GM19467 (cell line): Measurements from ENCODE around the gene POU2F1.

ENCODE experiments used
- ATAC-seq: cut with Tn5 transposase; IDR thresholded peaks from one replicate; pipeline ENCODE4 v1.9.1; 2021; ENCODE audit warnings: mild to moderate bottlenecking, moderate library complexity; ENCODE audit not compliant: unreplicated experiment

Gene POU2F1

DNA sequence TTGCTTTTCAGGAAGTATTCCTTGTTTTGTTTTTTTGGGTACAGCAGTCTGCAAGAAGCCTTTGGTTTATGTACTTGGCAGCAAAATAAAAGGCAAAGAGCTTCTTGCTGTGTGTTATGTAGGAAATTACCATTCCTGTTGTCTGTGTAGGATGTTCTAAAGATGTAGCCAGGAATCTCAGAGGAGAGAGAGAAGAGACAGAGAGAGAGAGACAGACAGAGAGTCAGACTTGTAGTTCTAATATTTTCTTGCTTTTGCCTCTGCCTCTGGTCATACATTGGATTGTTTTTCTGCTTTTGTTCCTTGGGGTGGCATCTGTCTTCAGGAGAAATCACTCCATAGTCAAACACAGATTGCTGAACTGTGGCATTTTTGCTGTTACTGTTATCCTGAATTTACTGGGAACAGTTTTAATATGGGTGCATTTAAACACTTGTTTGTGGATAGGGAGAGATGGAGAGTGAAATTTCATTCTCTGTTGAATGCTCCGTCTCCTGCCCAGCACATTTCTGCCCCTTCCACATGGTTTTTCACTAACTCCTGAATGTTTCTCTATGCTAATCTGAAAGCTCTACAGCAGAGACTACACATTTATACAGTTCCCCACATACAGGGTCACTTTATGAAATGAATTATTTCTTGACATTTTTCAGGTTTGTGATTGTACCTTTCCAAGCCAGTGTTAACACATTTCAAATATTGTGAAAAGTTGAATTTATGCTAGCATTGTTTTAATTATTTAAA is 49.8 kb downstream of the POU2F1 start:
- ATAC-seq, result no peak

DNA sequence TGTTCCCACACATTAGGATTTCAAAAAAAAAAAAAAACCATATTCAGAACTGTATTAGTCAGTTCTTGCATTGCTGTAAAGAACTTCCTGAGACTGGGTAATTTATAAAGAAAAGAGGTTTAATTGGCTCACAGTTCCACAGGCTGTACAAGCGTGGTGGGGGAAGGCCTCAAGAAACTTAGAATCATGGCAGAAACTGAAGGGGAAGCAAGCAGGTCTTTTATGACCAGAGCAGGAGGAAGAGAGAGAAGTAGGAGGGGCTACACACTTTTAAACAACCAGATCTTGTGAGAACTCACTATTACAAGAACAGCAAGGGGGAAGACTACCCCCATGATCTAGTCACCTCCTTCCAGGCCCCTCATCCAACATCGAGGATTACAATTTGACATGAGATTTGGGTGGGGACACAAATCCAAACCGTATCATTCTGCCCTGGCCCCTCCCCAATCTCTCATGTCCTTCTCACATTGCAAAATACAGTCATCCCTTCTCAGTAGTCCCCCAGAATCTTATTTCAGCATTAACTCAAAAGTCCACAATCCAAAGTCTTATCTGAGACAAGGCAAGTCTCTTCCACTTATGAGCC is 51.8 kb downstream of the POU2F1 start:
- ATAC-seq, result no peak

DNA sequence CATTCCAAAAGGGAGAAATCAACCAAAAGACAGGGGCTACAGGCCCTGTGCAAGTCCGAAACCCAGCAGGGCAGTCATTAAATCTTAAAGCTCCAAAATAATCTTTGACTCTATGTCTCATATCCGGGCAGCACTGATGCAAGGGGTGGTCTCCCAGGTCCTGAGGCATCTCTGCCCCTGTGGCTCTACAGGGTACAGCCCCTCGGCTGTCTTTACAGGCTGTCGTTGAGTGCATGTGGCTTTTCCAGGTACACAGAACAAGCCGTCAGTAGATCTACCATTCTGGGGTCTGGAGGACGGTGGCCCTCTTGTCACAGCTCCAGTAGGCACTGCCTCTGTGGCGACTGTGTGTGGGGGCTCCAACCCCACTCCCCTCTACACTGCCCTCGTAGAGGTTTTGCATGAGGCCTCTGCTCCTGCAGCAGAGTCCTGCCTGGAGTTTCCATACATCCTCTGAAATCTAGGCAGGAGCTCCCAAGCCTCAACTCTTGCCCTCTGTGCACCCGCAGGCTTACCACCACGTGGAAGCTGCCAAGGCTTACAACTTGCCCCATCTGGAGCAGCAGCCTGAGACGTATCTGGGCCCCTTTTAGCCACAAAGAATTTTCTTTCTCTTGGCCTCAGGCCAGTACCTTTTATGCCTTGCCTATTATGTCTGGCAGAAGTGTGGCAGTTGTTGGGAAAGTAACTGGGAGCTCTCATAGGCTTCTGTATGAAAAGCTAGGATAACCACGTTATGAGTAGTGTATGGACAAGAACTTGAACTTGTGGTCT is 52.5 kb downstream of the POU2F1 start:
- no peak for ATAC-seq

DNA sequence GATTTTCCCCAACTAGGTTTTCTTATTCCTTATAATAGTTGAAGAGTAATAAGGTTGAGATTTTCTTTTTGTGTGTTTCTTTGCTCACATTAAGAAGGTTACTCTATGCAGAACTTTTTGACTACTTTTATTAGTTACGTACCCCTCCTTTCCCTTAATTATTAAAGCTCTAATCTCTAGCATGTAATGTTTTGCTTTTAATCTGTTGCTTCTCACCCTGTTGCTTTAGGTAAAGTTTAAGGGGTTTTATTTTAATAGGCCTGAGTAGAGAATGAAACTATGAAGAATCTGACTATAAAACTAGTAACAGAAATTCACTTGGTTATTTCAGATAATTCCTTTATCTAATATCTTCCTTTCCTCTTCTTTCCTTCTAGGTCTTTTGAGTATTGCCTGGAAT is 53.4 kb downstream of the POU2F1 start:
- ATAC-seq, result no peak

DNA sequence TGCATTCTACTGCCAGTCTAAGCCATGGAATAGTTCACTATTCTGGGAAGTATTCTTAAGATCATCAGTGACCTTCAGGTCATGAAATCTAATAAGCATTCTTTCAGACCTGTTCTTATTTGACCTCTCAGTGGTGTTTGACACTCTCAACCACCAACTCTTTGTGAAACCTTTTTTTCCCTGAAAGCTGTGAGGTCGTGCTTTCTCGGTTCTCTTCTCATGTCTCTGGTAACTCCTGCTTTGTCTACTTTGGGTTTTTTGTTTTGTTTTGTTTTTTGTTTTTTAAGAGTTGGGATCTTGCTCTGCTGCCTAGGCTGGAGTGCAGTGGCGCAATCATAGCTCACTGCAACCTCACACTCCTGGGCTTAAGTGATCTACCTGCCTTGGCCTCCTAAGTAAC is 56.3 kb downstream of the POU2F1 start:
- ATAC-seq, result no peak

DNA sequence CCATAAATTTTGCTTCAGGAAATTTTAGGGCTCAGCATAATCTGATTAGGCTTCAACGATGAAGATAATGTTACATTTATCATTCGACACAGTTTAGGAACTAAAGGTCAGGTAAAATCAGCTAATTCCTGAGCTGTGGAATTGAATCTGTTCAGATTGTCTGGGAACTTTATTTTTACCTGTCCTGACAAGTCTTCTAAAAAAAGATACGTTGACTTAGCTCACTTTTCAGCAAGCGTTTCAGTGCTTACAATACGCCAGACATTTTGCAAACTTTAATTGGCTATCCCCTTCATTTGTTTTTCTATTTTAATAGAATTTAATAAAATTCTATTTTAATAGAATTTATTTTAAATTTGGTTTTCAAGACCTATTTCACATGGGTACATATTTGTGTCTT is 57.8 kb downstream of the POU2F1 start:
- ATAC-seq, result no peak

DNA sequence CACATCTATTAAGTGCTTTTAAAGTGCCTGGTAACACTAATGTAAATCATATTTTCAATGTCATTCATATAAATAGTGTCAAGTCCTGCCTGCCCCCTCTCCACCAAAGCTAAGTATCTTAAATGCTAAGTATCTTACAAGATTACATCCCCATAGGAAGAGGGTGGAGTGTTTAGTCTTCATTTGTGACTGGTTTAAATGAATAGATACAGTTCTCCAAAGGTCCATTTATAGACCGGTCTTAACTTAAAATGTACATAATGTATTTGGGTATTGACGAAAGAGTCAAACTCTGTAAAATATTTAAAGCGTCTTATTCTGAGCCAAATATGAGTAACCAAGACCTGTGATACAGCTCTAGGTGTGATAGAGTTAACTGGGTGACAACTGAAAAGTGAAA is 60.2 kb downstream of the POU2F1 start:
- ATAC-seq, result no peak

DNA sequence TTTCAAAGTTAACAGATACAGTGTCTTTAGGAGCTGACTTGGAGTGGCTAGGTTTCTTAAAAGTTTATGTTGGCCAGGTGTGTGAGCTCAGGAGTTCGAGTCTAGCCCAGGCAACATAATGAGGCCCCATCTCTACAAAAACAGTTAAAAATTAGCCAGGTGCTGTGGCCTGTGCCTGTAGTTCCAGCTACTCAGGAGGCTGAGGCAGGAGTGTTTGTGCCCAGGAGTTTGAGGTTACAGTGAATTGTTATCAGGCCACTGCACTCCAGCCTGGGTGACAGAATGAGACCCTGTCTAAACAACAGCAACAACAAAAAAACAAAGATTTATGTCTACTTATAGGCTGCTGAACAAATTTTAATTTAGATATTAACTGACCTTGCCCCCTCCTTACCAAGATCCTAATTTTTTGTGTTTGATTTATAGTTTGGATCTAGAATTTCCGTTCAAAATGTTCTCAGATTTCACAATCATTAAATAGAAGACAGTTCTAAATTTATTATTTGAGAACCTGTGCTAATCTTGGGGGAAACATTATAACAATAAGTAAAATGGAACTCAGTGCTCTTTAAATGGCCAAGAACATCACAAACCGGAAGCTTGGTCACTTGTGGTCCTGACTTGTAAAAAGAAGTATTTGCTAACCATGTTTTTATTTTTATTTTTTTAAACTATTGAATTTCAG is 67.8 kb downstream of the POU2F1 start:
- no peak for ATAC-seq

DNA sequence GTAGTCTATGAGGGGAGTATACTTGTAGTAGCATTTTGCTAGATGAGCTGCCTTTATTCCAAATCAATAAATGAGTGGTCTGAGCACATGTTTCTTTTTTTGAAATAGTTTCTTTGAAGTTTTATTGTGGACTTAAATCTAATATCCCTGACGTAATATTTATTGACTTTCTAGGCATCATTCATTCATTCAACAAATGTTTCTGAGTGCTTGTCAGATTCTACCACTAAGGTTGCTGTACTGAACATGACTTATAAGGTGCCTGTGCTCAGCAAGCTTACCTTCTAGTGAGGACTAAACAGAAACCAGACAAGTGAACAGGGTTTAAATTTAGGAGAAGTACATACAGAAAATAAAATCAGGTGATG is 68.4 kb downstream of the POU2F1 start:
- no peak for ATAC-seq

DNA sequence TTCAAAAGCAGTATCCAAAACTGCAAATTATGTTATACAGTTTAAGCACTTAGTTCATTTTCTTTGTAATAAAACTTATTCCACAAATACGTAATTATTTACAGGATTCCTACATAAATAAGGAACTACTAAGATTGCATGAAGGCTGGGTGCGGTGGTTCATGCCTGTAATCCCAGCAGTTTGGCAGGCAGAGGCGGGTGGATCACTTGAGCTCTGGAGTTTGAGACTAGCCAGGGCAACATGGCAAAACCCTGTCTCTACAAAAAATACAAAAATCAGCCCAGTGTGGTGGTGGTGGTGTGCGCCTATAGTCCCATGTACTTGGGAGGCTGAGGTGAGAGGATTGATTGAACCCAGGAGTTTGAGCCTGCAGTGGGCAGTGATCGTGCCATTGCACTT is 69.3 kb downstream of the POU2F1 start:
- ATAC-seq, result no peak

DNA sequence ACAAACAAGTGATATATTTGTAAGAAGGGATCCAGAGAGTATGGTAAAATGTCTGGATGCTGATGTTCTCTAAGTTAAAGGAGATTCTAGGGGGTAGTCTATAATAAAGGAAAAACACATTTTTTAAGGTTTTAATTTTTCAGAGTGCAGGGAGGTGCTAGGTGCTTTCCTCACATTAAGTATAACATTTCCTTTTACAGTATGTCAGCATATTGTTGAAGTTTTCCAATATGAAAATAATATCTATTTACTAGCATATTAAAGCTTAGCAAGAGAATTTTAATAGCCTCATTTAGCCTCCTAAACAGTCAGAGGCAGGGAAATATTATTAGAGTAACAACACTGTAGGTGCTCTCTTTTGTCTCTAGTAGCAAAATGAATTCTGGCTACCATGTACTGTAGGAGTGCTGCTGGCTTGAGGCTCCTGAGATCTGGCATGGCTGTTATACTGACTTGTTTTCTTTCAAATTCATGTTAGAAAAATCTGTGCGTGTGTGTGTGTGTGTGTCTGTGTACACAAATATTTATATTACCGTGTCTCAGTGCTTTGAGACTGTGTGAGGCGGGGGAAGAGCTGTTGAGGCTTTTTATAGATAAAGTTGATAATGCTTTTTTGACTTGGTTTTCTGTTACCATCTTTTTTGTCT is 71.0 kb downstream of the POU2F1 start:
- ATAC-seq, result no peak

DNA sequence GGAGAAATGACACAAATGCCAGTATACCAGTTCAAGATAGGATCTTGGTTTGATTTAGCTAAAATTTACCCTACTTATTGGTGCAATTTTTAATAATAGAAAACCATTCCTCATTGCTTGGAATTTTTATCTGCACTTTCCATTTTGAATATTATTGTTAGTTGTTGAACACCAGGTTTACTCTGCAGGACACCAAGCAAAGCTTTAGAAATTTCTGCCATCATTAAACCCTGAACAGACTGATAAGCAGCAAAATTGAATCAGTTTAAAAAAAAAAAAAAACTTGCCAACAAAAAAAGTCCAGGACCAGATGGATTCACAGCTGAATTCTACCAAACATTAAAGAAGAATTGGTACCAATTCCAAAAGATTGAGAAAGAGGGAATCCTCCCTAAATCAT is 71.5 kb downstream of the POU2F1 start:
- ATAC-seq, result no peak

DNA sequence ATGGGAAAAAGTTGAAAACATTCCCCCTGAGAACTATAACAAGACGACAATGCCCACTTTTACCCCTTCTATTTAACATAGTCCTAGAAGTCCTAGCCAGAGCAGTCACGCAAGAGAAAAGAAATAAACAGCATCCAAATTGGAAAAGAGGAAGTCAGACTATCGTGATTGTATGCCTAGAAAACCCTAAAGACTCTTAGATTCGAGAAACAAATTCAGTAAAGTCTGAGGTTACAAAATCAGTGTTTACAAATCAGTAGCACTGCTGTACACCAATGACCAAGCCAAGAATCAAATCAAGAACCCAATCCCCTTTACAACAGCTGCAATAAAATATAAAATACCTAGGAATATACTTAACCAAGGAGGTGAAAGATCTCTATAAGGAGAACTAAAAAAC is 72.4 kb downstream of the POU2F1 start:
- ATAC-seq, result no peak

DNA sequence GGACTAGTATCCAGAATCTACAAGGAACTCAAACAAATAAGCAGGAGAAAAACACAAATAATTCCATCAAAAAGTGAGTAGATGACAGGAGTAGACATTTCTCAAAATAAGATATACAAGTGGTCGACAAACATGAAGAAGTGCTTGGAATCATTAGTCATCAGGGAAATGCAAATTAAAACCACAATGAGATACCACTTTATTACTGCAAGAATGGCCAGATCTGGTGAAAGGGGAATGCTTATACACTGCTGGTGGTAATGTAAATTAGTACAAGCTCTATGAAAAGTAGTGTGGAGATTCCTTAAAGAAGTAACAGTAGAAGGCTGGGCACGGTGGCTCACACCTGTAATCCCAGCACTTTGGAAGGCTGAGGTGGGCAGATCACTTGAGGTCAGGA is 73.8 kb downstream of the POU2F1 start:
- no peak for ATAC-seq

DNA sequence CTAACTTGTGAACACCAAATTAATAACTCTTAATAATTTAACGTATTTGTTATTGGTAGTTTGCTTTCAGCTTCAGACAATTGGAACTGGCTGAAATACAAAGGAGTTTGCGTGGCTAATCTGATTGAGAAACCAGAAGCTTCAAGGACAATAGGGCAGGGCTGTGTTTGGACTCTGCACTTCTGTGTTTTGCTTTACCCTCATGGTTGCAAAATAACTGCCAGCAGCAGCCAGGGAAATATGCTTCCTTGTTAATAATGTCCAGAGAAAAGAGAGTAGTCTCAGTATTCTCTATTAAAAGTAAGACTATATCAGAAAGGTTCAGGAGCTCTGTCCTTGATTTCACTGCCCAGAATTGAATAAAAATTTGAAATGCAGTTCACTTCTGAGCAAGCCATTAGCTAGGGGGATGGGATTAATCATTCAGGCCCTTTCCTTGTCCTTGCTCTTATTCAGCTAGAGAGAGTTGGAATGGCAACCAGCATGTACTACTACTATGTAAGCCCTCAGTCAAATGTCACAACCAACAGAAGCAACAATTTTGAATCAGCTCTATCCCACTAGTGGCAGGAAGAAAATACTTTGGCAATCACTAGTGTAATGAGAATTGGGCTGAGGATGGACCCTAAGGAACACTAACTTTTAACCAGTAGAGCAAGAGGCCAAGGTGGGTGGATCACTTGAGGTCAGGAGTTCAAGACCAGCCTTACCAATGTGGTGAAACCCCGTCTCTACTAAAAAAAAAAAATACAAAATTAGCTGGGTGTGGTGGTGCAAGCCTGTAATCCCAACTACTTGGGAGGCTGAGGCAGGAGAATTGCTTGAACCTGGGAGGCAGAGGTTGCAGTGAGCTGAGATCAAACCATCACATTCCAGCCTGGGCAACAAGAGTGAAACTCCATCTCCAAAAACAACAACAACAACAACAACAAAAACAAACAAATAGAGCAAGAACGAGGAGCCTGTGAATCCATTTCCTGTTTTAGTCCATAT is 76.8 kb downstream of the POU2F1 start:
- no peak for ATAC-seq

DNA sequence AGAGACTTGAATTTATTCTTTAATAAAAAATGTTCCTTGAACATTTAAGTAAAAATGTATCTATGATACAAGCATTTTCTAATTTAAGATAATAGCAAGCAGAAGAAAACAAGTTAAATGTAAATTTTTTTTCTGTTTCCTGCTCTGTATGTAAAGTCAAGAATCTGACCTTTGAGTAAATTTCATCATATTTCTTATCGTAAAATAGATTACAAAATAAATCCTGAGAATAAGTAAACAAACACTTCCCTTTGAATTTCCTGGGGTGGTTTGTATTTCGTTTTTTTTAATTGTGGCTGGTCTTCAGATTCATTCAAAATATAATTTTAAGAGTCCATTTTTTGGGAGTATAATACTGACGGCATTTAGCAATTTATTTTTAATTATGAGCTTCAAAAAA is 77.6 kb downstream of the POU2F1 start:
- no peak for ATAC-seq

DNA sequence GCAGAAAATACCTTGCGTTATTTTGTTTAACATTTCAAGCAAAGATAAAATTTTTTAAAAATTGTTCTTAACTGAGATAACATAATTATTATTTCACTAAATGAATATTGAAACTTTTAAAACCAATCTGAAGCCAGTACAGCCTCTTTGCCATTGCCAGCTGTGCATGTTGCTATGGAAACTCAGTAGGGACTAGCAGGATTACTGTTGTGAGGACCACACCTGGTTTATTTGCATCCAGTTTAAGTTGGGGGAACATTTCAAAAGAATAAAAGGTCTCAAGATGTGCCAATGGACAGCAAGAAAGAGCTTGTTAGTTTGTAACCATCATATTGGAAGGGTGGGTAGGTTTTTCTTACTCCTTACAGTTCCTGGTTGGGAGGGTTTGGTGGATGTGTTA is 80.7 kb downstream of the POU2F1 start:
- ATAC-seq, result no peak

DNA sequence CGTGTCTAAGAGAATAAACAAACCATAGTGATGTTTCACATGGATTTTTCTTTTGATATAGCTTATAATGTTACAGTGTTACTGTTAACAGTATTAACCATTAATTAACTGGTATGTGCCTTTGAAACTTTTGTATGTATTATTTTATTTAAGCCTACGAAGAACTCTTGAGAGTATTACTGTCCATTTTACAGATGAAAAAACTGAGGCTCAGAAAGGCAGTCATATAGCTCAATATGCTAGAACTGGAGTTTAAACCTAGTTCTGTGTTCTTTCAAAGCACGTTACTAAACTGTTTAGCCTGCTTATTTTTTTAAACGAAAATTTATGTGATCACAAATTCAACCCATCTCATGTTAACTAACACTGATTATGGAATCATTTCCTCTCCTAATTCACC is 83.5 kb downstream of the POU2F1 start:
- no peak for ATAC-seq

DNA sequence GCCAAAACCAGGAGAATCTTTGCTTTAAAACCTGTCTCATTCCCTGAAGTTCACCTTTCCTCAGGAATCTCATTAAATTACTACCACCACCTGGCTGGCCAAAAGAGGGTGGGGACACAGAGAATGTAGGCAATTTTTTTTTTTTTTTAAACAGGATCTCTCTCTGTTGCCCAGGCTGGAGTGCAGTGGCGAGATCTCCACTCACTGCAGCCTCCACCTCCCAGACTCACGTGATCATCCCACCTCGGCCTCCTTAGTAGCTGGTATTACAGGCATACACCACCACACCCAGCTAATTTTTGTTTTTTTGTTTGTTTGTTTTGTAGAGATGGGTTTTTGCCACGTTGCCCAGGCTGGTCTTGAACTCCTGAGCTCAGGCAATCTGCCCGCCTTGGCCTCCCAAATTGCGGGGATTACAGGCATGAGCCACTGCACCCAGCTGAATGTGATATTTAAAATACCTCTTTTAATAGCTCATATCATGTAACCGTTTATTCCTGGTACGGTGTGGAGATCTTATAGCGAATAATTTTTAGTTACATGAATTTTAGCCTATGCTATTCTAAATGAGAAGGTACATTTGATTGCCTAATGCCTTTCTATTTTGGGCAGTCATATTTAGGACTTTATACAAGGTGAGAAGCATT is 84.5 kb downstream of the POU2F1 start:
- ATAC-seq, result no peak
